Epithelial cell of proximal tubule (primary cell): Measurements from ENCODE around the gene RNU1-3. TPM values are rescaled to one million over a fixed set of nuclear protein-coding genes. Genes with fewer than 3 reads are reported as not detected.

ENCODE experiments used
- DNase-seq: peaks from one replicate; pipeline ENCODE4 v3.0.0-alpha.2; 2011; ENCODE audit warnings: low read depth
- H3K4me3 ChIP-seq: 2 replicates; pipeline ENCODE4 v1.5.1; 2011; ENCODE audit warnings: low read depth, mild to moderate bottlenecking, low read length
- CTCF ChIP-seq: conservative IDR thresholded peaks from 2 replicates; pipeline ENCODE4 v1.5.1; 2012; ENCODE audit warnings: low read depth, mild to moderate bottlenecking, low read length
- total RNA-seq: library from RNA; depleted of rRNA; stranded (reverse); fragments of >200 nt; gene quantifications from 2 replicates; pipeline ENCODE4 v1.2.3, GENCODE V29; 2015

RNU1-3 gene
- total RNA-seq, 1 donor from 2014 or later = under 0.01 TPM

DNA sequence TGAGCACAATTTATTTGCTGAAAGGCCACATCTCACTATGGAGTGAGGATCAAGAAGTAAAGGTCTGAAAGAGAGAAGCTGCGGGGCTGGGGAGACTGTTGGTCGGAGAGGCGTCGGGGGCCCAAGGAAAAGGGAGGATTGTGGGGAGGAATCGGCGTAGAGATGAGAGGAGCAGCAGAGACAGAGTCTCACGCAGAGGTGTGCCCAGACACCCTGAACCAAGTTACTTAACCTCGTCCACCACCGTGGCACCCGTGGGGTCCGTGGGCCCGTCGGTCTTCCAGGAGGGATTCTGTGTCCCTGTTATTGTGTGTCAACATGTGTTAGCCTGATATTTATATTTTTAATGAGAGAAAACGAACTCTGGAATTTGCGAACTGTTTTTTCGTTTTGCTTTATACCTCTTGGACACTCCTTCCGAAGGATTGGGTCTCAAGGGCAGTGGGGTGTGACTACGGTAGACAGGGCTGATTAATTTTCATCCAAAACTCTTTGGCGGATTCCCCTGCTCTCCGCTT lies 49.6 kb downstream of the RNU1-3 start:
- DNase-seq = no peak

More for the DNA sequence above, 49.6 kb downstream of the RNU1-3 start:
- TF ChIP-seq CTCF = no peak
- H3K4me3 ChIP-seq = no peak overlapping the region

Other genes starting within 250 kb of the RNU1-3 start
- not detected in 2 replicates for gene SPATA21, start 229.5 kb downstream of the RNU1-3 start, total RNA-seq
- 118 and 131 TPM in 2 replicates for gene NECAP2, start 226.2 kb downstream of the RNU1-3 start, total RNA-seq
- gene RNU1-1, start 152.7 kb downstream of the RNU1-3 start, total RNA-seq = under 0.01 TPM in 2 replicates
- 9.2 and 9.7 TPM in 2 replicates for gene NBPF1, start 53.4 kb downstream of the RNU1-3 start, total RNA-seq
- gene RNU1-4, start 73.6 kb upstream of the RNU1-3 start, total RNA-seq = under 0.01 TPM in 2 replicates
- under 0.01 TPM in 2 replicates for gene RNU1-2, start 229.0 kb upstream of the RNU1-3 start, total RNA-seq